HG03460 (cell line): Measurements from ENCODE around the gene UGGT2.
"Not testable (repeated sequence)": the region's sequence is repeated elsewhere in the genome, so short reads cannot be mapped to it uniquely, and the experiment has no call there.

ENCODE experiments used
- ATAC-seq: cut with Tn5 transposase; IDR thresholded peaks from one replicate; pipeline ENCODE4 v1.9.1; 2021; ENCODE audit not compliant: unreplicated experiment

UGGT2 gene

GRCh38 chr13:96050955-96051354 lies 2.2 kb downstream of the UGGT2 start:
- not testable (repeated sequence) for ATAC-seq

- not testable (repeated sequence) for ATAC-seq
Observed at GRCh38 chr13:96046449-96047126, 6.6 kb downstream of the UGGT2 start.

DNA sequence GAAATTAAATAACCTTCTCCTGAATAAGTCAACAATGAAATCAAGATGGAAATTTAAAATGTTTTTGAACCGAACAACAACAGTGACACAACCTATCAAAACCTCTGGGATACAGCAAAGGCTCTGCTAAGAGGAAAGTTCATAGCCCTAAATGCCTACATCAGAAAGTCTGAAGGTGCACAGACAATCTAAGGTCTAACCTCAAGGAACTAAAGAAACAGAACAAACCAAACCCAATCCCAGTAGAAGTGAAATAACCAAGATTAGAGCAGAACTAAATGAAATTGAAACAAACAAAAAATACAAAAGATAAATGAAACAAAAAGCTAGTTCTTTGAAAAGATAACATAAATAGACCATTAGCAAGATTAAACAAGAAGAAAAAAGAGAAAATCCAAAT lies 9.0 kb downstream of the UGGT2 start:
- no peak for ATAC-seq

DNA sequence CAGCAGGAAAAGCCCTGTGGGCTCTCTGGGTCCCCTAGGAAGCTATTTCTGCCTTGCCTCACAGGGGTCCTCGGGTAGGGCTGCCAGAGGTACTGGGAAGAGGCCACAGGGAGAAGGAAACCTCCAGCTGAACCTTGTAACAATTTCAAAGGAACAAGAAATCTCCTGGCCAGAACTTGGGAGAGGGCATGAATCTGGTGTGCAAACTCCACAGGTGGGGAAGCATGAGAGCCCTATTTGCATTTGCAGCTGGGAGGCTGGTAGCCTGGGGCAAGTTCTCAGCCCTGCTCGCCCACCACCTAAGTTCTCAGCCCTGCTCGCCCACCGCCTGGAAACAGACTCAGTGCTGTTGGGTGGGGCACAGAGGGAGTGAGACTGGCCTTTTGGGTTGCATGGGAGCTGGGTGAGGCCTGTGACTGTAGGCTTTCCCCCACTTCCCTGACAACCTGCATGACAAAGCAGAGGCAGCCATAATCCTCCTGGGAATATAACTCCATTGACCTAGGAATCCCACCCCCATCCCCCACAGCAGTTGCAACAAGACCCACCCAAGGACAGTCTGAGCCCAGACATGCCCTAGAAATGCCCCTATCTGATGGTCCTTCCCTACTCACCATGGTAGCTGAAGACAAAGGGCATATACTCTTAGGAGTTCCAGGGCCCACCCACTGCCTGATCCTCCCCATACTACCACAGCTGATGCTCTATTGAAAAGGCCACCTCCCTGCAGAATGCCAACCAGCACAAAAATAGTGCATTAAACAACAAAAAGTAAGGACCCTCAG lies 11.7 kb downstream of the UGGT2 start:
- no peak for ATAC-seq

- ATAC-seq = no peak
Observed at GRCh38 chr13:96036515-96036914, 16.7 kb downstream of the UGGT2 start.

DNA sequence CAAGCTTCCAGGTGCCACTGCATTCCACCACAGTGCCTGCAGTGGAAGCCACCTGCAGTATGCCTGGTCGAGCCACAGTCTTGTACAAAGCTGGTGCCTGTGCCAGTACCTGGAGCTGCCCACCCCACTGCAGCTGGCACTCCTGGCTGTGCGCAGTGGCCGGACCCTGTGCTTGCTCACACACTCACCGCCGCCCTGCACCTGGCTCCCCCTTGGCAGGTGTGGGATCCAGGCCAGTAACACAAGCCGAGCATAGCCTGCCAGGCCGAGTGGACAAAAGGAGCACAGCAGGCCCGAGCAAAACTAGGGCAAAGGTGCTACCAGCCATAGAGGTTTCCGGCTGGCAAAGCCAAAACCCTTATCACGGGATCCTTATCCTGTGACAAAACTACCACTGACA lies 18.5 kb downstream of the UGGT2 start:
- ATAC-seq = no peak

GRCh38 chr13:96033220-96034015 lies 19.8 kb downstream of the UGGT2 start:
- no peak for ATAC-seq

GRCh38 chr13:96032717-96033116 lies 20.5 kb downstream of the UGGT2 start:
- ATAC-seq = no peak

DNA sequence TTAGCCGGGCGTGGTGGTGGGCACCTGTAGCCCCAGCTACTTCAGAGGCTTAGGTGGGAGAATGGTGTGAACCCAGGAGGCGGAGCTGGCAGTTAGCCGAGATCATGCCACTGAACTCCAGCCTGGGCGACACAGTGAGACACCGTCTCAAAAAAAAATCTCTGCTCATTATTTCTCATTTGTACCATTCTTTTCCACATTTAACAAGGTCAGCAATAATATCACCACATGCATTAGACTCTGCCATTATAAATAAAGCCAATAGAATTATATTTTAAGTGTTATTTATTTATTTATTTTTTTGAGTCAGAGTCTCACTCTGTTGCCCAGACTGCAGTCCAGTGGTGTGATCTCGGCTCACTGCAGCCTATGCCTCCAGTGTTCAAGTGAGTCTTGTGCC lies 24.2 kb downstream of the UGGT2 start:
- ATAC-seq = no peak

- ATAC-seq = no peak
Observed at GRCh38 chr13:96027496-96027895, 25.7 kb downstream of the UGGT2 start.

DNA sequence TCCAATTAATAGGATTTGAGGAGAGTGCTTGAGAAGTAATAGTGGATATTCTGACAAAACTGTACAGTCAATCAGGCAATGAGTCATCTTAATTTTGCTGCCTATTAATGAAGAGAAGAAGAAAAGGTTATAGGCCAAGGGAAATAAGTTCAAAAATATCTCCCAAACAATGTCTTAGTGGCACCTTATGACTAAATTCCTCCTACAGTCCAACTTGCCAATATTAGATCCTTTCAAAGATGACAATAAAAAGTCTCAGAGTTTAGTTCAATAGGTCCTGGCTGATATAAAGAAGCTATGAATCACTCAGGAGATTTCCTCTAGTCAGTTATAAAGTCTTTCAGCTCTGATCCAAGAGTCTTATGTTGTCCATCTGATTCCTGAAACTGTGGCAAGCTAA lies 27.9 kb downstream of the UGGT2 start:
- no peak for ATAC-seq

- no peak for ATAC-seq
Observed at GRCh38 chr13:96020931-96021330, 32.3 kb downstream of the UGGT2 start.

DNA sequence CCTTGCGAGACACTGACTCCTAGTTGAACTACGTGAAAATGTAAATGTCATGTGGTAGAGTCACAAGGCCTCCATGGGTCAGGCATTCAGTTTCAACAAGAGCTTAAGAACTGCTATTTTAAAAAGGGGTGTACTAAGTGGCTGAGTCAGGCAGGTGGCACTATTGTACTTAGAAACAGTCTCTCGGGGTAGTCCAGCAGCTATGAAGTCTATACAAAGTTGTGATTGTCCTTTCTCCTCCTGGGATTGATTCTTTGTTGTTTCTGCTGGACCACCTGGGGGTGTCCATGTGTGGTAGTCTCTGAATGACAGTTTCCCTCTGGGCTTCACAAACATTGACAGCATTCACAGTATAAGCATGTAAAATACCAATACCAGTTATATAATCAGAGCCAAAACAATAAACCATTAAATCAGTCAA lies 33.0 kb downstream of the UGGT2 start:
- peak; percentile 87 for ATAC-seq

DNA sequence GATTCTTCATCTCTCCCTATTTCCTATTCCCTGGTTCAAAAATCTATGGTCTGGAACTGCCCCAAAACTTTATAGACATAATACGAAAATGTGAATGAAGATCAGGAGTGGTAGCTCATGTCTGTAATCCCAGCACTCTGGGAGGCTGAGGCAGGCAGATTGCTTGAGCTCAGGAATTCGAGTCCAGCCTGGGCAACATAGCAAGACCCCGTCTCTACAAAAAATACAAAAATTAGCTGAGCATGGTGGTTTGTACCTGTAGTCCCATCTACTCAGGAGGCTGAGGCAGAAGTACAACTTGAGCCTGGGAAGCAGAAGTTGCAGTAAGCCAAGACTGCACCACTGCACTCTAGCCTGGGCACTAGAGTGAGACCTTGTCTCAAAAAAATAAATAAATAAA lies 35.1 kb downstream of the UGGT2 start:
- ATAC-seq = no peak

GRCh38 chr13:96011291-96011872 lies 41.8 kb downstream of the UGGT2 start:
- no peak for ATAC-seq

GRCh38 chr13:96003304-96003703 lies 49.9 kb downstream of the UGGT2 start:
- no peak for ATAC-seq

DNA sequence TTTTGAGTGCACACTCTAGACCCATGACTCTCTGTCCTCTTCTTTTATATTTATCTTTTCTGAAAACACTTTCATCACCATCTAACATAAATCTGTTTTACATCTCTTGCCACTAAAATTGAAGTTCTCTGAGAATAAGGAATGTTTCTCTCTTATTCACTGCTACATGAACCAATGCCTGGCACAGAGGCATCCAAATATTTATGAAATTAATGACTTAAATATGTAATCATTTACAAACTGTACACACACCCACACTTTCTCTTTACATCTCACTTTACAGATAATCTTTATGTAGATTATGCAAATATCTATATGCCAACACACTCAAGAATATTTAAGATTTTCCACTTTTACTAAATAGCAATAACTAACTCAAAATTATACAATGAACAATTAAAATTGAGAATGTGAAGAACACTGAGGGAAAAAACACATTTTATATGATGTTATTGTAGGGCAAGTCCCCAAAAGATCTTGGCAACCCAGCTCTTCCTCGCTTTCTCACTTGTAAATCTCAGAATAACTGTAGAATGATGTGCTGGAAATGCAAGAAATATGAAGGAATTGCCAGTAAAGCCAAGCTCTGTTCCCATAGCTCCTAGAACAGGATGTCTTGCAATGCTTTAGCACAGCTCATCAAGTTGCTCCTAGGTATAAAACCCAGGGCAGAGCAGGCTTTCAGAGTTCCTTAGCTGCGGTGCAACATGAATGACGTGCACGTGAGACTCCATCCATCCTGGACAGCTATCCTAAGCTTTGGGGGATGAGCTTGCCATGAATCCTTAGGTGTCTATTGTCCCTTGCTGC lies 50.7 kb downstream of the UGGT2 start:
- ATAC-seq = no peak

GRCh38 chr13:96000069-96000468 lies 53.1 kb downstream of the UGGT2 start:
- ATAC-seq = no peak

DNA sequence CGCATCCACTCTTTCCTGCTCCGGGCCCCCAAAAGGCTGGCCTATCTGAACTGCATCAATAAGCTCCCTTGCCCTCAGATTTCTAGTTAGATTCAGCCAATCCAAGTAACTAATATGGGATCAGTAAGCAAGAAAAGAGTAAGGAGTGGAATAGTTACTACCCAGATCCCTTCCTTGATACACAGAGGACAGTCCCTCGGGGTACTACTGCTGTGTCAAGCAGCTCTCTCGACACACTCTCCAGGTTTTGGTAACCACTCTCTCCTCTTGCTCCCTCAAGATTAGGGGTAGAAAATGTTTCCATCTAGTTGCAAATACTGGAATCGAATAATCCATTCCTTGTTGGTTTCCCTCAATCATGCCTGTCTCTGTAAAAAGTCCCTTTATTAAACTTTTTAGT lies 65.4 kb downstream of the UGGT2 start:
- no peak for ATAC-seq

DNA sequence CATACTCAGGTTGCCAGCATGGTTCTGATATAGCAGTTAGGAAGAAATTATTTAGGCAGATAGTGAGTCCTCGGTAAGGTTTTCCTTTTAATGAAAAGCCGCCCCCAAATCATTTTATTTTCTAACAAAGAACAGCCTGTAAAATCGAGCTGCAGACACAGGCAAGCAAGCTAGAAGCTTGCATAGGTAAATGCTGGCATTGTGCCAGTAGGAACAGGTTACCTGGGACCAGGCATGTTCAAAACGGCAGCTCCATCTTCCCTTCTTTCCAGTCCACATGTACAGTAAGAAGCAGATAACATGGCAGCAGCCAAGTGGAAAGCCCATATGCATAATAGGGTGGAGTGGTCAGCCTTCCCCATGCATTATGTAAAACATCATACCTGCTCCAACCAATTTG lies 71.1 kb downstream of the UGGT2 start:
- ATAC-seq = no peak

DNA sequence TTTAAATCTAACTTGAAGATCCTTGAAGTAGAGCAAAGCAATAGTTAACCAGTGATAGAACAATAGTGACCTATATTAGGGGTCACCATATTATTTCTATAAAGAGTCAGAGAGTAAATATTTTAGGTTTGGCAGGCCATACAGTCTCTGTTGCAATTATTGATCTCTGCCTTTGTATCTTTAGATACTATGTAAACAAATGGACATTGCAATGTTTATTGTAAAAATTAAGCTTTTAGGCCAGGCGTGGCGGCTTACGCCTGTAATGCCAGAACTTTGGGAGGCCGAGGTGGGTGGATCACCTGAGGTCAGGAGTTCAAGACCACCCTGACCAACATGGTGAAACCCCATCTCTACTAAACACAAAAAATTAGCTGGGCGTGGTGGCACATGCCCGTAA lies 80.5 kb downstream of the UGGT2 start:
- not testable (repeated sequence) for ATAC-seq
